Muscle of back (tissue), 11 donors: Measurements from ENCODE around the gene VOPP1. TPM values are rescaled to one million over a fixed set of nuclear protein-coding genes. Genes with fewer than 3 reads are reported as not detected.
"Not testable (repeated sequence)": the region's sequence is repeated elsewhere in the genome, so short reads cannot be mapped to it uniquely, and the experiment has no call there.

Experiments
- DNase-seq, 3 donors: peaks; one replicate each; pipeline versions ENCODE4 v3.0.0 to v3.0.0-alpha.2; 2013
- polyA plus RNA-seq, 10 donors: library from polyadenylated mRNA; unstranded; fragments of 120-200 nt; gene quantifications; one replicate each; pipeline ENCODE4 v1.2.1, GENCODE V29; 2013; ENCODE audit not compliant: insufficient read length in 10 of 10

VOPP1 gene
- polyA plus RNA-seq, 10 donors: 23.9 to 29.3 (median 26.4) TPM

DNA sequence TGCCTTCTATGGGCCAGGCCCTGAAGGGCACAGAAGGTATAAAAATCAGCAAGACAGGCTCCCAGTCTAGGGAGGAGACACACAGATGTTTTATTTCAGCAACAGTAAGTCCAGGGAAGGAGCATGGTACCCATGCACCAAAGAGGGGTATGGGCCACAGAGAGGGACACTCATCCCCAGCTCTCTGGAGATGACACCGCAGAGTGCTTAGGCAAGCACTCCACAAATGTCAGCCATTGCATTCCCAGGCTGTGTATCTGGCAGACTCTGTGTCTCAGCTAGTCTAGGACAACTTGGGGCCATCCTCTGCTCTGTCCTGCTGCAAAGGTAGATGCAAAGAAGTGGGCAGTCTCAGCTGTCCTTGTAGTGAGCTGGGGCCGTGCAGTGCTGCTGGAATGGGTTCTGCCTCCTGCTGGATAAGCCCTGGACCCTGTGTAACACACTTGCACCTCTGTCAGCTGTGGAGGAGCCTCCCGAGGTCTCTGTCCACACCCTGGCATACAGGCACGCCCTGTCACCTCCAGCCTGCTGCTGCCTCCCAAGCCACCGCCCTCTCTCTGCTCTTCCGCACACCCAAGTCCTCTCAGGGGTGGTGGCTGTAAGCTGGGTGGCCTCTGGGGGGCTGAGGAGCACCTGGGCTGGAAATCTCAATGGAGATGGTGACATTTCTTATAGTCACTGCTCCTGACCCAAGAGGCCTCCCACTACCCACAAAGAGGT is 57.6 kb downstream of the VOPP1 start:
- DNase-seq: no peak

DNA sequence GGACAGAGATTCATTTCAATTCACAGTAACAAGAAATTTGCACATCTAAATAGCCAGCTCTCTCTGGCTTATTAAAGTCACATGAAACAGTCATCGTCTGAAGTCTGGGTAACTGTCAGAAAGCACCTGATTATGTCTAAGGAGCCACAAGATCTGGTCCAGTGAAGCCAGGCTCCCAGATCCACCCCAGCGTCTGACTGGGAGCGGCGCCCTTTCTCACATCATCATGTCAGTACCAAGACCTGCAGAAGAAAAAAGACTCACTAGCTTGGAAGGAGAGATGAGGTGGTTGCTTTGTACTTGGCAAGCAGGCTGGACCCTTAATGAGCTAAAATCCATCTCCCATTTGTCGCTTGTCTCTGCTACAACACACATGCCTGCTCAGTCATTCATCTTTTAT is 58.4 kb downstream of the VOPP1 start:
- DNase-seq: no peak

DNA sequence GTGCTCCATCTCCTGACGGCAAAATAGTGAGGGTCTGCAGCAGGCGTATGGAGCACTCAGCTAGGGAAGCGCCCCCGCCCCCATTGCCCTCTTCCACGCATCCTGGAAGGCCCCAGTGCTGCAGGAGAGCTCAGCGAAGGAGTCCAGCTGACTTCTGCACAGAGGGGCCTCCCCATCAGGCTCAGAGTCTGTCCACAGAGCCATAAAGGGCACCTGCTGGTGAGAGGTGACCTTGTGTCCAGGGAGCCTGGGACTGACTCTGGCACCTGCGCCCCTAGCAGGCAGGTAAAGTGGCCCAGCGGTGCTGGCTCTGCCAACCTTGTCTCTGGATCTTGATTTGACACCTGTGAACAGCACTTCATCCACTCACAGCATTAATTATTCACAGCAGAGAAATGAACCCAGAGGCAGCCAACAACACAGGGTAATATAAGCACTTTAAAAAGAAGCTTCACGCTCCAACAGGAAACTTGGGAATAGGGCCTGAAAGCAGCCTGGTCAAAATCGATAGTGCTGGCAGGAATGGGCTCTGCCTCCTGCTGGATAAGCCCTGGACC is 59.6 kb downstream of the VOPP1 start:
- no peak for DNase-seq

DNA sequence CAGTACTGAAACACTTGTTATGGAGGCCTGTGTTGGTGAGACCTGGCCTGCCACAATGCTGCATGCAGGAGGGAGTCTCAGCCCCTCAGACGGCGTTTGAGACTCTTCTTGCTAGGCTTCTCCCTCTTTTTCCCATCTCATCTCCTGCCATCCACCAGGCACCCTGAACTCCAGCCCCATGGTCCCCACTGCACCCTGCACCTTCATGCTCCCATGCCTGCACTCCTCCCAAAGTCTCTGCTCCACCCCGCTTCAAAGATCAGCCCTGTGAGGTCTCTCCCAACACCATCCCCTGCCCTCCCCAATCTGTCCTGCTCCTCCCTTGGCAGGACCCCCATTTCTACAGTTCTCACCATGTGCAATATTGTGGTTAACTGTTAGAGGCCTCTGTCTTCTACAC is 61.7 kb downstream of the VOPP1 start:
- DNase-seq: no peak

DNA sequence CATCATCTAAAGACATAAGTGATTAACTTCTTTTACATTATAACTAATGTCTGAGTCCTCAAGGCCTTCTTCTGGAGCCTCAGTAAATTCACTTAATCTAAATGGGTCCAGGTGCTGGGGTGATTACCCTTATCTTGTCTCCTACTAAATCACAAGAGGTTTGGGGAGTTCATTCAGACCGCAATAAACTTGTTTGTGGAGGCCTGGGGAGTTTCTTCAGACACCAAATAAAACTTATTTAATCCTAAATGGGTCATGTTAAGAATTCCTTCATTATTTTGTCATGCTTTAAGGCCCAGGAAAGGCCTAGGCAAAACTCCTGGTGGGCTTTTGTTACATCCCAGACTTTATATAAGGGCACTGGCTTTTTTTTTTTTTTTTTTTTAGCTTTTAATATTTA is 62.1 kb downstream of the VOPP1 start:
- DNase-seq: not testable (repeated sequence)

DNA sequence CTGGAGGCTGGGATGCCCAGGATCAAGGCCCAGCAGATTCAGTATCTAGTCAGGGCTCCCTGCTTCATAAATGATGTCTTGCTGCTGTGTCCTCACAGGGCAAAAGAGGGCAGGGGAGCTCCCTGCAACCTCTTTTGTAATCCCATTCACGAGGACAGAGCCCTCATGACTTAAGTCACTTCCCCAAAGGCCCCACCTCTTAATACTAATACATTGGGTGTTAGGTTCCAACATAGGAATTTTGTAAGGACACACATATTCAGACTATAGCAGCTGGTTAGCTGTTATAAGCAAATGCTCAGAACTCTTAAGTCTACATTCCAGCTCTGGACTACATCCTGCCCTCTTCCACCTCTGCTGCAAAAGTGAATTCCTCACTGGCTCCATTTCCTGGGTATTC is 63.0 kb downstream of the VOPP1 start:
- no peak for DNase-seq

DNA sequence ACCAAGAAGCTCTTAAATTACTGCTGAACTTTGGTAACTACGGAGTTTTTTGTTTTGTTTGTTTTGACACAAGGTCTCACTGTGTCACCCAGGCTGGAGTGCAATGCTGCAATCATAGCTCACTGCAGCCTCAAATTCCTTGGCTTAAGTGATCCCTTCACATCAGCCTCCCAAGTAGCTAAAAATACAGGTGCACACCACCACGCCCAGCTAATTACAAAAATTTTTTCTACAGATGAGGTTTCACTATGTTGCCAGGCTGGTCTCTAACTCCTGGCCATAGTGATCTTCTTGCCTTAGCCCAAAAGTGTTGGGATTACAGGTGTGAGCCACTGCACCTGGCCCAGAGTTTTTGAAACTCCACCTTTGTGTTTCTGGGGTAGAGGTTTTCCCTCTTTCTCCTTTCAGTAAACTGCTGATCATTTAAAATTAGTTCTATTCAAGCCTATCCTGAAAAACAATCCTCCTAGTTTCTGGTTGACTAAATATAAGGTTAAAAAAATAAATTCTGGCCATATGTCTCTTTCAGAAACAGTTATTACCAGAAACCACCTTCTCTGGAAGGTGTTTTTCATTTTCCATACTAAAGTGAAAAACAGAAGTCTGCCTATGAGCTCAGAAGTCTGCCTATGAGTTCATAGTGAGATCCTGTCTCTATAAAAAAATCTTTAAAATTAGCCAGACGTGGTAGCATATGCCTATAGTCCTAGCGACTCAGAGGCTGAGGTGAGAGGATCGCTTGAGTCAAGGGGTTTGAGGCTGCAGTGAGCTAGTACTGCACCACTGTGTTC is 63.9 kb downstream of the VOPP1 start:
- DNase-seq: no peak

DNA sequence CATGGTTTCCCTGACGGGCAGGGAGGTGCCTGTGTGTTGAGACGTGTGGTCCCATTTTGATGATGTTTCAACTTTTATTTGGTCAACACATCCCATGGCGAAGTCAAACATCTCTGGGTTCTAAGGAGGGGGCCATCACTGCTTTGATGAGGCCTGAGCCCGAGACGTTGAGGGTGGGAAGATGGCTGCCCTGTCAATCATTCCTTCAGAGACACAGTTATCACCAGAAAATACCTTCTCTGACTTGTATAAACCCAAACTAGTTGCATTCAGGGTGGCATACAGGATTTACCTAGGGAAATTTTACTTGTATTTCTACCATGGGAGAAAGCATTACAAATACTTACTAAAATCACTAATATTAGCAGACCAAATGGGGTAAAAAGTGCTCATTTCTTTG is 64.6 kb downstream of the VOPP1 start:
- DNase-seq: no peak

DNA sequence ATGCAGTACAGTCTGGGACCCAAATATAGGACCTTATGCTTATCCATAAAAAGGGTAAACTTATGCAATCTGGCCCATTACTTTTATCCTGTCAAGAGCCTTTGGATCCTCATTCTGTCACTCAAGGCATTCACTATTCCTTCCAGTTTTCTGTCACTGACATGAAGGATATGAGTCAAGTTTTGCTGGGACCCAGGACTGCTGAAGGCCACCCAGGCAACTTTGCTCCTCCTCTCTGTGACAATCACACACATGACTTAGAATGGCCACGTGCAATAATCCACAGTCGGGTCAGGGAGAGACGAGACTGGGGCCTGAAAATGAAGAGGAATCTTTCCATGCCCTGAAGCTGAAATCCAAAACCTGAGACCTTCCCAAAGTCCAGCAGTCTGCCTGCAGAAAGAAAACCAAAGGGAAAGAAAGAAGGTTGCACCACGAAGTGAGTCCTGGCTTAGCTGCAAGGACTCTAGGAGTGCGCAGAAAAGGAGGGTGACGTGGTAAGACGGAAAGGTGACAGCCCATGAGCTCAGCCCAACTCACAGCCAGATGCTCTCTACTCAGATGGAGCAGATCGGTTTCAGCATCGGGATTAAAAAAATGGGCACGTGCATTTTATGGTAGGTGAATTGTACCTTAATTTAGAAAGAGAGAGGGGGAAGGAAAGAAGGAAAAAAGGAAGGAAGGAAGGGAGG is 67.2 kb downstream of the VOPP1 start:
- no peak for DNase-seq

DNA sequence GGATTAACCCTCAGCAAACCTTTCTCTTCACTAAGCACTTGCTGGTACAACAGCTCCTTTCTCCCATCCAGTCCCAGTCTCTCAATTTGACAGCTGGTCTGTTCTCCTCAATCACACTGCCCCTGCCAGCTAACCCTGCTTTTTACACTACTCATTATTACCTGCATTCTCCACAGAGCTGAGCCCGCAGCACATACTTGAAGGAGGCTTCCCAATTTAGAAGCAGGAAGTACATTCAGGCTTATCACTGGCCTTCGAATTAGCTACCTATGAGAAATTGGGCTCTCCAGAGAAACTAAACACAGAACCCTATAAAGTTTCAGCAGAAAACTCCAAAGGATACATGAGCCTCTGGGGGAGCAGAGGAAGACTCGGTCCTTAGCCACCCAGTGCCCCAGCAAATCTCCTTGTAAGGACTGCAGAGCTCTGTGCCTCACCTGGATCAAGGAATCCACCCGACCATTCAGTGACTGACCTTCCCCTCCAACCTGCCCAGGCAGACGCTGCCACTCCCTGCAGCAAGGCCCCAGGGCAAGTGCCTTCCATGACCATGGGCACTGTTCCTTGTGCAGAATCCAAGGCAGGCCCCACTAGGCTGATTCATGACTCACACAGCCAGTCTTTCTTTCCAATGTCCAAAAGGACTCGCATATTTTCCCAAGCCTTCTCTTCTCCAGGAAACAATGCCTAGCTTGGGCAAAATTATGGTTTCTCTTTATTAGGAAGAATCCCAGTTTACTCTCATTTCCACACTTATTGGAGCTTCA is 68.0 kb downstream of the VOPP1 start:
- DNase-seq: no peak

DNA sequence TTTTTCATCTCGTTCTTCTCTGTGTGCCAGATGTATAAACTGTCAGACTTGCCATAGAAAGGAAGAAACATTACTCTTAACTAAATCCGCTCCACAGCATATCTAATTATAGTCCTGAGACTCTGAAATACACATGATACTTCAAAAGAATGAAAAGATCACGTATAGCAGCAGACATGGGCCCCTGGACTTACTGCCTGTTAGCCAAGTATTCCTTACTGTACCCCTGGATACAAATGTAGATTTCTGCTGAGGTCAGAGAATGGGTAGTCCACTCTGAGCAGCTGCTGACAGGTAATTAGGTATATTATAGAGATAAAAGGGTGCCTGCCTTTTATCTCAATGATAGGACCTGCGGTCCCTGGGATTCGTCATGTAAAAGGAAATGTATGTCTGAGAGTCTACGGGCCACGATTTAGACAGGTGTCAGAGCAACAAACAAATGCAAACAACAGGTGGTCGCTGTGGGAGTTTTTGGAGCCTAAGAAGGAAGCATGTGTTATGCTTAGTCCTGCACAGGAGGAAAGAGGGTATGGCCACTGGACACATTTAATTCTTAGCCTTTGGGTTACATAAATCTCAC is 69.4 kb downstream of the VOPP1 start:
- DNase-seq: no peak

DNA sequence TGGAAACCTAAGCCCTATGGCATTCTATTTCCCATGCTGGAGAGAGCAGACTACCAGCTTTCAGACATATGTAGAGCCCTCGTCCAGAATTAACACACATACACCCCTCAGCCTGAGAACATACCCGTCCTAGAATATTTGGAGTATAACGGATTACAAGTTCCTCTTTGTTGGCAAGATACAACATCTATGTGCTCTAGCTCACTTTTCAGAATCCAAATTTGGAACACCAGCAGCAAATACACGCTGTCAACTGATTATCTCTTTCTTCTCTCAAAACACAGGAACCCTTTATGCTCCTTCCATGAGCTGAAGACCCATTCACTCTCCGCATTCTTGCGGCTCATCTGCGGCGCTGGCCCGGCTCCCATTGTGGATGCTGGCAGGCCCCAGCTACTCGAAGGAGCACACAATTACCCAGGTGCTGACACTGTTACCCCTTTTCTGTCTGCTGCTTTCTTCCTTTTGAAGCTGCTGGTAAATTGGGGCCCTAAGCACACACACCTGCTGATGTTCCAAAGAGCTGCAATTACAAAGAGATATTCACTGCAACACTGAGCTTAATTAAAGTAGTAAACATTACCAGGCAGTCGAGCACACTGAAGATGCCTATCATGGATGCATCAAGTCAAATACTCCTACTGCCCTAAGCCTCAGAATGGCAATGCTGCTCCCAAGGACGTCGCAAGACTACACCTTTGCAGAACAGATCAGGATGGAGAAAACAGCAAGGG is 70.0 kb downstream of the VOPP1 start:
- DNase-seq: no peak

DNA sequence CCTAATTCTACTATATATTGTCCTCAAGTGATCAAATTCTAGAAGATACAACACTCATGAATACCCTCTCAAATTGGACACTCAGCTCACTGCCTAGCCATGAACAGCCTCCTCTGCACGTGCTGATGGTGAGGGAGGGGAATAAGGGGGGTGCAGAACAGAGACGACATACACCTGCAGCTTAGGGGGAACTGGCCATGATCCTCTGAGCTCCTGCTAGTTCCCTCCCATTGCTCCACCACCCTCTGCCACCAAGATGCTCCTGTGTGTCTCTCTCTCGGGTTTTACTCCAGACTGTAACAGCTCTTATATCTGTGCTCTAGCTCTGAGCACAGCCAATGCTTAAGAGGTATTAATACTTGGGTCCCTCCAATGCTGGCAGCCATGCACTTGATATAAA is 70.7 kb downstream of the VOPP1 start:
- no peak for DNase-seq

DNA sequence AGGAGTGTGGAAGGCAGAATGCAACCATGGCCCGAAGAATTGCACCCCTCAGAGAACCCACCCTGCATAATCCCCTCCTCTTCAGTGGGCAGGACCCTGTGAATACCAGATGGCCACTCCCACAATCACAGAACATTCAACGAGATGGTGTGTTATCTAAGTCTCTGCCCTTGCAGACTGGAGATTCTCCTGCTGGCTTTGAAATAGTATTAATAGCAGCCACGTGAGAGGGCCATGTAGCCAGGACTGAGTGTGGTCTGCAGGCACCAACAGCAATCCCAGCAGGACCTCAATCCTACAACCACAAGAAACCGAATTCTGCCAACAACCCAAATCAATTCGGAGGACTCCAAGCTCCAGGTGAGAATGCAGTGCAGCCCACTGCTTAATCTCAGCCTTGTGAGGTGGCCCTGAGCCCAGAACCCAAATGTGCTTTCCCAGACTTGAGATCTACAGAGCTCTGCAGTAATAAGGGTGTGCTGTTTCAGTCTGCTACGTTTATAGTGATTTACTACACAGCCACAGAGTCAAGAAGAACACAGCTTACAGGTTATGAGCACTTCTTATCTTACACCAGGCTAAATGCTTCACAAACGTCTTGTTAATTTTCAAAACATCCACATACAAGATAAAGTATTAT is 72.1 kb downstream of the VOPP1 start:
- DNase-seq: no peak

DNA sequence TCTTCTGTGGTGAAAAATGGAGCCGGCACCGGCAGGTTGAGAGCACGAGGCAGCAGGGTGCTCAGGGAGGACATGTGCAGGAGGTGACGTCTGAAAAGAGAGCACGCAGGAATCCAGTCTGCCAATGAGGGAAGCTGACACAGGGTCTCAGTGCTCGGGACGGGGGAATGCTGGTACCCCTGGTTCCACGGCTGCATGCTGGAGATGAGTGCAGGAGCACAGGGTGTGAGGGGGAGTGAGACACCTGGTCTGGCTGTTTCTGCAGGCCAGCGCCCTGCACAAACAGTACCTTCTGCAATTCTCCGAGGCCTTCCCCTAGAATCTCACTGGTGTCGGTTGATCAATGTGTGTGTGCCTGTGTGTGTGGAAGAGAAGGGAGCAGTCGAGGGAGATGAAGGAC is 72.7 kb downstream of the VOPP1 start:
- DNase-seq: no peak

DNA sequence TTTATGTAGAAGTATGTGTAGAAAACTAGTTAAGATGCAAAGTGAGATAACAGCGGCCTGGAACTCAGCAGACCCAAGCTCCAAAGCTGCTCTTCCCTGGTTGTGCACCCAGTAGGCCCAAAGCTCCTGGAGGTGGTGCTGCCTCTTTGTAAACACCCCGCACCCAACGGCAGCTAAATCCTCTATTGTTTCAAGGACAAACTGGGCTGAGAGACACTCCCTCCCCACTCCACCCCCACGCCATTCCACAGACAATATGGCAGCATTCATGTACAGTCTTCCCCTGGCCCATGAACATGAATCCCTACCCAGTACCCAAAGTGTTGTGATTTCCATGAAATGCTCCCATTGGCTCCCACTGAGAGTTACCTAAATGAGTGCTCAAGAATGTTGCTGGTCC is 73.5 kb downstream of the VOPP1 start:
- no peak for DNase-seq

DNA sequence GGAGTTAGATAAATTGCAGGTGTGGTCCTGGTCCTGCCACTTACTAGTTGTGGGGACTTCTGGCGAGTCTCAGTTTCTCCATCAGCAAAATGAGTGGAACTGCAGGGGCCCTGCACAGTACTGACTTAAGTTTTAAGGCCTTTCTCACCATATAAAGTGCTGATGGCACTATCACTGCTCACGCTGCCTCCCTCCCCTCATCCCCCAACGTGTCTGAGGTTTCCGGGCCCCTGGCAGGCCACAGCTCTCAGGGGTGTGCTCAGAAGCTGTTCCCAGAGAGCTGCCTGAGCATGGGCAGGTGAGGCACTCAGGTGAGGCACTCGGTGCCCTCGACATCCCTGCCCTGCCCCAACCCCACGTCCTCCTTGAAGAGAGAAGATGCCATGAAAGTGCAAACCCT is 74.2 kb downstream of the VOPP1 start:
- DNase-seq: no peak

DNA sequence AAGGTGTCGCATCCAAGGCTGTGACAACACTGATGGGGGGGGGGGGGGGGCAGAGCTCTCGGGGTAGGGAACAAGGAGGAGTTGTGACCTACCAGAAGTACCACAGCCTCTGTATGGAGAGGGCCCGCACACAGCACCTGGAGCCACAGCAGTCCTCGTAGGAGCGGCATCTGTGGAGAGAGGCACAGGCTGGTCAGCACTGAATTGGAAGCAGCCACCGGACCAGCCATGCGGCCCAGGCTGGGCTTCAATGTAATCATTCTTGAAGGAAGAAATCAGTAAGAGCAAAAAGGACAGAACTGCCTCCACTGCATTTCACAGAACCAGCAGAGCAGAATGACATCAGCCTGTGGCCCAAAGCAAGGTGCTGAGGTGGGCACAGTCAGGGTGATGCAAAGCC is 74.8 kb downstream of the VOPP1 start:
- DNase-seq: no peak

DNA sequence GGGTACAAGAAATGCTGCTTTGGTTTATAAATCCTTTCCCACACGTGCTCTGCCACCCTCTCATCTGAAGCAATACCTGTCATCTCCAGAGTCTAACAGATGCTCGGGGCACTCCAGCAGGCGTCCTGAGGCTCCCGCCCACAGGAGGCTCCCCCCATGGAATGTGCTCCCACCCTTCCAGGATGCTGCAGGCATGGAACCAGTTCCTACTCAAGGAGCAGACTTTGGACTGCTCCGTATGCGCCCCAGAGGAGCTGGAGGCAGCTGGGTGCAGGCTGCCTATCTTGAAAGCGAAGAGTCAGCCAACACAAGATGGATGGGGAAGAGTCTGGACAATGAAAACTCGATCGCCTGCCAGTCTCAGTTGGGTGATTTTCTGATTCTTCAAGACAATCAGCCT is 75.4 kb downstream of the VOPP1 start:
- DNase-seq: no peak

DNA sequence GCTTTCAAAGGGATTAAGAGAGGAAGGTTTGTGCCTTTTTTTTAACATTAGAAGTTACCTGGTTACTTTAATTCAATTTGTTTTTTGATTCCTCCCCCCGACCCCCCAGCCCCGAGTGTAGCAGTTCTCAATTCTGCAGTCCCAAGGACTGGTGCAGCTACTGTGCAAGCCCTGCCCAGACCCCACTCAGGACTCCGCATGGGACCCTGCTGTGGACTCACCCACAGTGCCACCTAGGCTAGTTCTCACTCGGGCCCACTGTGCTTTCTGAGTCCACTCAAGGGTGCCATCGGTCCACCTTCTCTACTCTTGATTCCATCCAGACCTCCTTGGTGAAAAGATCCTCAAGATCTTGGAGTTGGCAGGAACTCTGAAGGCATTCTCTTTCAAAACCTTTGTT is 77.4 kb downstream of the VOPP1 start:
- no peak for DNase-seq
